Endothelial cell of umbilical vein (primary cell): ENCODE data around the gene SMURF1. TPM values are rescaled to one million over a fixed set of nuclear protein-coding genes. Genes with fewer than 3 reads are reported as not detected.

ENCODE experiments used
- BruUV-seq: library from RNA; stranded (reverse); fragments of 400-500 nt; replicated peaks from 2 replicates; lab custom pipeline; 2021; lab: Mats Ljungman, UMichigan
- CTCF ChIA-PET: fragments of 300-600, 350-600 bp; sonication (Branson Sonifier 250); formaldehyde crosslinking; loops from one replicate; lab custom pipeline; 2021; ENCODE audit warnings: antibody characterized with exemption, inconsistent platforms; lab: Charles Lee
- POLR2A ChIA-PET: fragments of 300-600, 350-600 bp; sonication (Branson Sonifier 250); formaldehyde crosslinking; loops from one replicate; lab custom pipeline; 2021; ENCODE audit warnings: antibody characterized with exemption, inconsistent platforms; lab: Charles Lee
- DNase-seq: peaks from one replicate; pipeline ENCODE4 v3.0.0-alpha.2; 2011; ENCODE audit warnings: low read depth, low spot score
- FAIRE-seq: peaks from 2 replicates; lab custom pipeline; 2011; peaks lifted over from hg19 to GRCh38; lab: Jason Lieb, UNC
- H2AFZ ChIP-seq: 2 replicates; pipeline ENCODE4 v1.6.0; 2012; ENCODE audit warnings: low read depth, low read length, control low read depth, inconsistent platforms
- H3K27ac ChIP-seq: 2 replicates; pipeline ENCODE4 v1.5.1; 2011; ENCODE audit warnings: low read depth, mild to moderate bottlenecking, control low read depth, low read length, moderate library complexity; ENCODE audit not compliant: insufficient read depth
- H3K27me3 ChIP-seq, 2 experiments: 2 replicates each; pipeline versions ENCODE4 v1.6.0 to v1.6.1; 2011; ENCODE audit warnings: low read length in 2 of 2, mixed read lengths in 1 of 2; ENCODE audit not compliant: control insufficient read depth in 2 of 2, insufficient read depth in 2 of 2
- H3K36me3 ChIP-seq, 2 experiments: 2 replicates in 1 of 2; 3 replicates in 1 of 2; pipeline ENCODE4 v1.5.1; 2011; ENCODE audit warnings: low read length in 2 of 2, mild to moderate bottlenecking in 1 of 2, moderate library complexity in 1 of 2; ENCODE audit not compliant: control insufficient read depth in 2 of 2, insufficient read depth in 2 of 2; ENCODE audit errors: extremely low read depth in 1 of 2
- H3K4me1 ChIP-seq: 3 replicates; pipeline ENCODE4 v1.5.1; 2011; ENCODE audit warnings: mild to moderate bottlenecking, low read length; ENCODE audit not compliant: control insufficient read depth, insufficient read depth; ENCODE audit errors: extremely low read depth
- H3K4me2 ChIP-seq: 2 replicates; pipeline ENCODE4 v1.6.1; 2011; ENCODE audit warnings: low read length, control low read depth, mixed read lengths; ENCODE audit not compliant: insufficient read depth
- H3K4me3 ChIP-seq, 3 experiments: fragments of 200-600 bp in 1 of 3; sonication (generic), shearing (Covaris generic) in 1 of 3; replicated peaks in 1 of 3; 2 replicates each; pipeline ENCODE4 v1.5.1; 2011 to 2016; ENCODE audit warnings: control low read depth in 3 of 3, low read length in 3 of 3, mild to moderate bottlenecking in 2 of 3, inconsistent platforms in 1 of 3, low read depth in 1 of 3, moderate library complexity in 1 of 3; ENCODE audit not compliant: insufficient read depth in 1 of 3
- H3K79me2 ChIP-seq: 2 replicates; pipeline ENCODE4 v1.6.0; 2012; ENCODE audit warnings: low read length, inconsistent platforms; ENCODE audit not compliant: control insufficient read depth, insufficient read depth
- H3K9ac ChIP-seq: replicated peaks from 2 replicates; pipeline ENCODE3; 2011; ENCODE audit warnings: low read length, control low read depth; ENCODE audit not compliant: insufficient read depth; ENCODE audit errors: extremely low read depth
- H3K9me1 ChIP-seq: replicated peaks from 3 replicates; pipeline ENCODE4 v1.6.0; 2011; ENCODE audit warnings: mild to moderate bottlenecking, low read length; ENCODE audit not compliant: control insufficient read depth, insufficient read depth; ENCODE audit errors: extremely low read depth
- H3K9me3 ChIP-seq: replicated peaks from 2 replicates; pipeline ENCODE4 v1.5.1; 2012; ENCODE audit warnings: low read length, inconsistent platforms; ENCODE audit not compliant: control insufficient read depth, insufficient read depth
- H4K20me1 ChIP-seq: replicated peaks from 2 replicates; pipeline ENCODE3; 2011; ENCODE audit warnings: mild to moderate bottlenecking, low read length; ENCODE audit not compliant: control insufficient read depth, insufficient read depth; ENCODE audit errors: extremely low read depth
- CTCF ChIP-seq, 2 donors: IDR thresholded peaks; 1 replicate in 1 of 2; 2 replicates in 1 of 2; pipeline ENCODE4 v1.5.1; 2011; ENCODE audit warnings: low read length in 2 of 2, mild to moderate bottlenecking in 2 of 2, moderate library complexity in 2 of 2, control low read depth in 1 of 2, inconsistent platforms in 1 of 2, low read depth in 1 of 2; ENCODE audit not compliant: insufficient read depth in 1 of 2; ENCODE audit errors: extremely low read depth in 1 of 2
- EZH2 ChIP-seq: IDR thresholded peaks from 2 replicates; pipeline ENCODE4 v1.6.1; 2012; ENCODE audit warnings: borderline replicate concordance, low read depth, mild to moderate bottlenecking, moderate library complexity, low read length, inconsistent platforms; ENCODE audit not compliant: severe bottlenecking
- FOS ChIP-seq: IDR thresholded peaks from 2 replicates; pipeline ENCODE4 v1.6.1; 2011; ENCODE audit warnings: mild to moderate bottlenecking, low read length, moderate library complexity, borderline replicate concordance; ENCODE audit not compliant: insufficient read depth
- GATA2 ChIP-seq: IDR thresholded peaks from 2 replicates; pipeline ENCODE4 v1.7.0; 2011; ENCODE audit warnings: low read depth, mild to moderate bottlenecking, moderate library complexity, mixed read lengths, low read length; ENCODE audit not compliant: insufficient read length, insufficient read depth
- JUN ChIP-seq: IDR thresholded peaks from 2 replicates; pipeline ENCODE4 v1.6.1; 2011; ENCODE audit warnings: borderline replicate concordance, low read depth; ENCODE audit not compliant: insufficient read length, insufficient read depth
- MYC ChIP-seq: IDR thresholded peaks from one replicate; pipeline ENCODE4 v1.6.1; 2011; ENCODE audit warnings: mild to moderate bottlenecking, low read depth, low read length
- POLR2AphosphoS5 ChIP-seq: IDR thresholded peaks from 2 replicates; pipeline ENCODE4 v1.6.1; 2012; ENCODE audit warnings: low read depth, mild to moderate bottlenecking, control low read depth, low read length, moderate library complexity; ENCODE audit not compliant: insufficient read depth
- dilution Hi-C: fragments of 300-500 bp; cut with MboI; formaldehyde crosslinking; loops from one replicate; pipeline ENCODE4 v1.15.0; 2019; ENCODE audit warnings: low sequenced_read_pairs; ENCODE audit not compliant: extremely low pct_ligation_motif_present
- intact Hi-C: fragments of 100-400 bp; cut with micrococcal nuclease; formaldehyde crosslinking; loops from one replicate; pipeline ENCODE4 v1.10.0; 2022
- polyA plus RNA-seq, 4 experiments: library from polyadenylated mRNA; depleted of rRNA in 3 of 4; stranded (reverse) in 3 of 4; unstranded in 1 of 4; fragments of >200 nt; gene quantifications; 2 replicates each; pipeline versions ENCODE4 v1.2.1 to v1.2.3, GENCODE V29; 2011 to 2012; ENCODE audit warnings: missing spikeins in 1 of 4
- total RNA-seq: library from RNA; stranded (reverse); gene quantifications from 2 replicates; pipeline ENCODE4 v1.2.3, GENCODE V29; 2021
- TF ChIP-seq, protein P1 (sequence below): IDR thresholded peaks from 2 replicates; pipeline ENCODE4 v1.6.1; 2011; ENCODE audit not compliant: insufficient read depth, insufficient read length

The SMURF1 gene
- total and polyA plus RNA-seq, 2 donors (not counting 3 experiments of a cell fraction or from before 2014, with no cell fraction given): 11.5 to 22.8 TPM

DNA sequence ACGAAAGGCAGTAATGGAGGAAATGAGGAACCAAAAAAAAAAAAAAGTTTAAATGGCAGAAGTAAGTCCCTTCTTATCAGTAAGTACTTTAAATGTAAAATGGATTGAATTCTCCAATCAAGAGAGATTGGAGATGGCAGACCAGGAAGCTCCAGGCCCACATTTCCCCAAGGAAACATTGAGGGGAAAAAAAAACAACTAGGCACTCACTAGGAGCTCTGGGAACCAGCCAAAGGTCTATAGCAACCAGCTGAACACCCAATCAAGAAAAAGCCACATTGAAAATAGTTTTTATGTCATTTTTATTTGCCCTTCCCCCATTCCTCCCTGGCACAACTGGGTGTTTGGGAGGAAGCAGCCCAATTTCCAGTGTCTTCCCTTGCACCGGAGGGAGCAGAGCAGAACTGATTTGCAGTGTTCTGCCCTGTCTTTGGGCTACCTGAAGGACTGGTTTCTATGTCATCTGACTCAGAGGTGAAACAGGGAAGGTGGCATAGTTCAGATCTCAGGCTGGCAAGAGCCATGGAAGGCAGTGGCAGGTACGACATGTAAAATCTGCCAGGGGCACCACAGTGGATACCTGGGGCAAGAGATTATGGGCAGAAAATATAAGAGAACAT is 121.9 kb downstream of the SMURF1 start:
- dilution Hi-C loops: no loop called here
- FAIRE-seq (no peak), DNase-seq (peak; percentile 21)
- Histone ChIP-seq H3K27ac (no peak overlapping the region), H3K4me1 (no peaks in the 10 kb centered on the region), H3K4me2 (no peak overlapping the region), H2AFZ (no peak overlapping the region), H3K36me3 (peaks cover 0 to 5% of the 10 kb centered on the region in 2 experiments), H4K20me1 (no peaks in the 10 kb centered on the region), H3K4me3 (no peak overlapping the region), H3K9me1 (no peaks in the 10 kb centered on the region), H3K79me2 (no peaks in the 10 kb centered on the region), H3K9ac (no peak overlapping the region), H3K9me3 (no peaks in the 10 kb centered on the region), H3K27me3 (no peaks in the 10 kb centered on the region)
- CTCF ChIA-PET: no interaction called here
- intact Hi-C loops: no loop called here
- BruUV-seq: no TSS peak
- POLR2A ChIA-PET: interaction anchor here (0.7 kb wide), 1 partner anchor 87 kb away, joined by 4 read pairs; no protein-coding TSS in a partner anchor
- TF ChIP-seq CTCF (IDR thresholded peaks at IDR 0.05; ENCODE audit: extremely low read depth in 1 of 2, insufficient read depth in 1 of 2, low read depth in 1 of 2, low read length in 2 of 2): no peak
- TF ChIP-seq, protein P1, sequence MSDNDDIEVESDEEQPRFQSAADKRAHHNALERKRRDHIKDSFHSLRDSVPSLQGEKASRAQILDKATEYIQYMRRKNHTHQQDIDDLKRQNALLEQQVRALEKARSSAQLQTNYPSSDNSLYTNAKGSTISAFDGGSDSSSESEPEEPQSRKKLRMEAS: no peak
- no peak for TF ChIP-seq MYC
- no peak for TF ChIP-seq GATA2
- TF ChIP-seq POLR2AphosphoS5: no peak
- no peak for TF ChIP-seq JUN
- no peak for TF ChIP-seq FOS
- TF ChIP-seq EZH2: no peak
